ENCODE results near the gene CDS1. TPM values are rescaled to one million over a fixed set of nuclear protein-coding genes. Genes with fewer than 3 reads are reported as not detected.

The CDS1 gene
- total RNA-seq, 2 experiments from 2014 or later: 0.89 to 1.3 TPM

- intact Hi-C loops (cut with DNase I, micrococcal nuclease): no loop called here
- no peaks in the 10 kb centered on the region for H3K27me3 ChIP-seq (ENCODE audit: control insufficient read depth in 1 of 2, insufficient read depth in 2 of 2, low read length in 2 of 2)
- CTCF ChIA-PET: no interaction called here
- H3K36me3 ChIP-seq (ENCODE audit: insufficient read depth, low read length): no peaks in the 10 kb centered on the region
- no peak overlapping the region for H3K27ac ChIP-seq (ENCODE audit: low read depth in 1 of 2, low read length in 2 of 2)
- H3K4me1 ChIP-seq (ENCODE audit: insufficient read depth, low read length): no peaks in the 10 kb centered on the region
- Mint-ChIP-seq H3K36me3 (ENCODE audit: low read depth) (no peaks in the 10 kb centered on the region), H3K27ac (no peak overlapping the region), H3K27me3 (no peaks in the 10 kb centered on the region), H3K4me3 (no peak overlapping the region), H3K4me1 (ENCODE audit: low read depth) (no peaks in the 10 kb centered on the region), H3K9me3 (no peaks in the 10 kb centered on the region)
- H3K9me3 ChIP-seq (ENCODE audit: control insufficient read depth in 1 of 2, insufficient read depth in 1 of 2, low read length in 2 of 2): no peaks in the 10 kb centered on the region
- ATAC-seq (ENCODE audit: poor library complexity): no peak
- POLR2A ChIA-PET: no interaction called here
- DNase-seq: no peak
- H3K4me3 ChIP-seq (ENCODE audit: low read length): no peak overlapping the region
- TF ChIP-seq, protein P1, sequence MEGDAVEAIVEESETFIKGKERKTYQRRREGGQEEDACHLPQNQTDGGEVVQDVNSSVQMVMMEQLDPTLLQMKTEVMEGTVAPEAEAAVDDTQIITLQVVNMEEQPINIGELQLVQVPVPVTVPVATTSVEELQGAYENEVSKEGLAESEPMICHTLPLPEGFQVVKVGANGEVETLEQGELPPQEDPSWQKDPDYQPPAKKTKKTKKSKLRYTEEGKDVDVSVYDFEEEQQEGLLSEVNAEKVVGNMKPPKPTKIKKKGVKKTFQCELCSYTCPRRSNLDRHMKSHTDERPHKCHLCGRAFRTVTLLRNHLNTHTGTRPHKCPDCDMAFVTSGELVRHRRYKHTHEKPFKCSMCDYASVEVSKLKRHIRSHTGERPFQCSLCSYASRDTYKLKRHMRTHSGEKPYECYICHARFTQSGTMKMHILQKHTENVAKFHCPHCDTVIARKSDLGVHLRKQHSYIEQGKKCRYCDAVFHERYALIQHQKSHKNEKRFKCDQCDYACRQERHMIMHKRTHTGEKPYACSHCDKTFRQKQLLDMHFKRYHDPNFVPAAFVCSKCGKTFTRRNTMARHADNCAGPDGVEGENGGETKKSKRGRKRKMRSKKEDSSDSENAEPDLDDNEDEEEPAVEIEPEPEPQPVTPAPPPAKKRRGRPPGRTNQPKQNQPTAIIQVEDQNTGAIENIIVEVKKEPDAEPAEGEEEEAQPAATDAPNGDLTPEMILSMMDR (IDR thresholded peaks at IDR 0.05): no peak
Measured at GRCh38 chr4:84648178-84648577, 65.3 kb downstream of the CDS1 start.

- H3K4me3 ChIP-seq (ENCODE audit: low read length): no peak overlapping the region
- no peaks in the 10 kb centered on the region for H3K9me3 ChIP-seq (ENCODE audit: control insufficient read depth in 1 of 2, insufficient read depth in 1 of 2, low read length in 2 of 2)
- TF ChIP-seq, protein P1 (IDR thresholded peaks at IDR 0.05): no peak
- no peaks in the 10 kb centered on the region for H3K4me1 ChIP-seq (ENCODE audit: insufficient read depth, low read length)
- no peak for ATAC-seq (ENCODE audit: poor library complexity)
- no peaks in the 10 kb centered on the region for H3K27me3 Mint-ChIP-seq
- no peak overlapping the region for H3K27ac ChIP-seq (ENCODE audit: low read depth in 1 of 2, low read length in 2 of 2)
- H3K27ac Mint-ChIP-seq: no peak overlapping the region
- CTCF ChIA-PET: interaction anchor here (0.7 kb wide), 1 partner anchor 857 kb away, joined by 3 read pairs; no protein-coding TSS in a partner anchor
- intact Hi-C loops (cut with DNase I, micrococcal nuclease): no loop called here
- no peaks in the 10 kb centered on the region for H3K27me3 ChIP-seq (ENCODE audit: control insufficient read depth in 1 of 2, insufficient read depth in 2 of 2, low read length in 2 of 2)
- no peak overlapping the region for H3K4me3 Mint-ChIP-seq
- H3K4me1 Mint-ChIP-seq (ENCODE audit: low read depth): no peaks in the 10 kb centered on the region
- H3K36me3 Mint-ChIP-seq (ENCODE audit: low read depth): no peaks in the 10 kb centered on the region
- no peak for DNase-seq
- no peaks in the 10 kb centered on the region for H3K36me3 ChIP-seq (ENCODE audit: insufficient read depth, low read length)
- no peaks in the 10 kb centered on the region for H3K9me3 Mint-ChIP-seq
- POLR2A ChIA-PET: no interaction called here
Measured at GRCh38 chr4:84648863-84649647, 66.1 kb downstream of the CDS1 start.

DNA sequence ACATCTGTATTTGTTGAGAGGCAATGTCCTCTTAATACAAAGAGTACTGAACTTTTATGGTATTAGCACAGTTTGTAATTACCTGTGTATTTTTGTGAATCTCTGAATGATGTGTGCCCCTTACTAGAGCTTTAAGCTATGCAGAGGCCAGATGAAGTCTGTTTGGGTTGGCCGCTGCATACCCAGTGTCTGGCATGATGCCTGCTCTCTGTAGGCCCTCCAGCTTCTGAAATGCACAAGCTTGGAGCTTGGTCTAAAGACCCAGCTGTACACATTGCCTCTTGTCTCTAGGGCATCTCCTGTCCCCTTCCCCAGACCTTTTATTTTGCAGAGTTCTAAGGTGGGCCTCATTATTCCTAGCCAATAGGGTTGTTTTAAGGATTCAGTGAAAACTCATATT lies 68.6 kb downstream of the CDS1 start:
- ChIA-PET CTCF (no interaction called here), POLR2A (no interaction called here)
- Histone ChIP-seq H3K4me3 (ENCODE audit: low read length) (no peak overlapping the region), H3K27ac (ENCODE audit: low read depth in 1 of 2, low read length in 2 of 2) (no peak overlapping the region), H3K4me1 (ENCODE audit: insufficient read depth, low read length) (no peaks in the 10 kb centered on the region), H3K27me3 (ENCODE audit: control insufficient read depth in 1 of 2, insufficient read depth in 2 of 2, low read length in 2 of 2) (no peaks in the 10 kb centered on the region), H3K36me3 (ENCODE audit: insufficient read depth, low read length) (no peaks in the 10 kb centered on the region), H3K9me3 (ENCODE audit: control insufficient read depth in 1 of 2, insufficient read depth in 1 of 2, low read length in 2 of 2) (no peaks in the 10 kb centered on the region)
- Mint-ChIP-seq H3K27ac (no peak overlapping the region), H3K4me1 (ENCODE audit: low read depth) (no peaks in the 10 kb centered on the region), H3K27me3 (peaks cover 4% of the 10 kb centered on the region), H3K4me3 (no peak overlapping the region), H3K36me3 (ENCODE audit: low read depth) (no peaks in the 10 kb centered on the region), H3K9me3 (no peaks in the 10 kb centered on the region)
- intact Hi-C loops (cut with DNase I, micrococcal nuclease): no loop called here
- DNase-seq: no peak
- TF ChIP-seq, protein P1 (IDR thresholded peaks at IDR 0.05): no peak
- no peak for ATAC-seq (ENCODE audit: poor library complexity)
